Femur (tissue), 1 donor: ENCODE measurements around the gene ZNF469.
"Not testable (repeated sequence)": the region's sequence is repeated elsewhere in the genome, so short reads cannot be mapped to it uniquely, and the experiment has no call there.

Experiments used
- DNase-seq: peaks from one replicate; pipeline ENCODE4 v3.0.0-alpha.2; 2017

Gene ZNF469

GRCh38 chr16:88395669-88396584, 13.2 kb downstream of the ZNF469 start:
- DNase-seq, result no peak

- DNase-seq, result no peak
Measured at GRCh38 chr16:88398170-88398873, 15.6 kb downstream of the ZNF469 start.

GRCh38 chr16:88398874-88399178, 16.1 kb downstream of the ZNF469 start:
- no peak for DNase-seq

- DNase-seq, result no peak
Measured at GRCh38 chr16:88400186-88400585, 17.4 kb downstream of the ZNF469 start.

GRCh38 chr16:88401604-88402246, 19.0 kb downstream of the ZNF469 start:
- DNase-seq, result no peak

GRCh38 chr16:88402551-88403240, 19.9 kb downstream of the ZNF469 start:
- no peak for DNase-seq

GRCh38 chr16:88403794-88404581, 21.2 kb downstream of the ZNF469 start:
- DNase-seq, result no peak

- no peak for DNase-seq
Measured at GRCh38 chr16:88404769-88405168, 22.0 kb downstream of the ZNF469 start.

- peak; percentile 94 for DNase-seq
Measured at GRCh38 chr16:88405216-88406060, 22.7 kb downstream of the ZNF469 start.

GRCh38 chr16:88406096-88407041, 23.6 kb downstream of the ZNF469 start:
- peak; percentile 74 for DNase-seq

- no peak for DNase-seq
Measured at GRCh38 chr16:88407042-88407420, 24.3 kb downstream of the ZNF469 start.

- no peak for DNase-seq
Measured at GRCh38 chr16:88407807-88408206, 25.0 kb downstream of the ZNF469 start.

- no peak for DNase-seq
Measured at GRCh38 chr16:88408561-88409142, 25.9 kb downstream of the ZNF469 start.

GRCh38 chr16:88409296-88410065, 26.7 kb downstream of the ZNF469 start:
- no peak for DNase-seq

- DNase-seq, result not testable (repeated sequence)
Measured at GRCh38 chr16:88410297-88410968, 27.7 kb downstream of the ZNF469 start.

- DNase-seq, result no peak
Measured at GRCh38 chr16:88411951-88412576, 29.3 kb downstream of the ZNF469 start.

- DNase-seq, result no peak
Measured at GRCh38 chr16:88412766-88413165, 30.0 kb downstream of the ZNF469 start.

GRCh38 chr16:88413231-88413630, 30.5 kb downstream of the ZNF469 start:
- no peak for DNase-seq
